ENCODE measurements around the gene LY6G5B. TPM values are rescaled to one million over a fixed set of nuclear protein-coding genes. Genes with fewer than 3 reads are reported as not detected.

The LY6G5B gene
- total and polyA plus RNA-seq, 7 donors = 1.7 to 8.4 (median 2.9) TPM

DNA sequence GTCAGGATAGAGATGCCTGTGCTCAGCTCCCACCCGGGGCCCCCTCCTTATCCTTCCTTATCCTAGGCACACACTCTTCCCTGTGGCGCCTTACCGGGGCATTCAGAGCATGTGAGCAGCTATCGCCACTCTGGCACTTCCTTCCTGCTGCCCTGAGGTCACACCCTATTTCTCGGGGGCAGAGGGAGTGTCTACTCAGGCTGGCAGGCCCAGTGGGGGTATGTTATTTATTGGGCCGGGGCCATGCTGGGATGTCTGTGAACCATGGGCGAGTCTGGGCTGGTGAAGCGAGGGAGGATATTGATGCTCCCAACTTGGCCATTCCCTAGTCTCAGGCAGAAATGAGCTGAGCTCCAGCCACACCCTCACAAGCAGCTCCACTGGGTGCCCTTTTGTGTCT, 41.5 kb downstream of the LY6G5B start:
- no peak for DNase-seq
- intact Hi-C loops (cut with DNase I) = no loop called here
- 68 to 74% (median 73%) methylated on average over 8 of the region's 8 CpGs for WGBS, 3 donors
- Histone ChIP-seq H3K9me3 (no peaks in the 10 kb centered on the region), H3K27me3 (ENCODE audit: insufficient read depth in 3 of 3, low read length in 2 of 3) (no peaks in the 10 kb centered on the region), H3K4me3 (no peak overlapping the region), H3K4me1 (no peaks in the 10 kb centered on the region), H3K27ac (no peak overlapping the region), H3K36me3 (ENCODE audit: insufficient read depth in 1 of 2, low read depth in 1 of 2) (no peaks in the 10 kb centered on the region)
- ATAC-seq = peak in 1 of 4 donors; percentile 32
- TF ChIP-seq, protein P1, sequence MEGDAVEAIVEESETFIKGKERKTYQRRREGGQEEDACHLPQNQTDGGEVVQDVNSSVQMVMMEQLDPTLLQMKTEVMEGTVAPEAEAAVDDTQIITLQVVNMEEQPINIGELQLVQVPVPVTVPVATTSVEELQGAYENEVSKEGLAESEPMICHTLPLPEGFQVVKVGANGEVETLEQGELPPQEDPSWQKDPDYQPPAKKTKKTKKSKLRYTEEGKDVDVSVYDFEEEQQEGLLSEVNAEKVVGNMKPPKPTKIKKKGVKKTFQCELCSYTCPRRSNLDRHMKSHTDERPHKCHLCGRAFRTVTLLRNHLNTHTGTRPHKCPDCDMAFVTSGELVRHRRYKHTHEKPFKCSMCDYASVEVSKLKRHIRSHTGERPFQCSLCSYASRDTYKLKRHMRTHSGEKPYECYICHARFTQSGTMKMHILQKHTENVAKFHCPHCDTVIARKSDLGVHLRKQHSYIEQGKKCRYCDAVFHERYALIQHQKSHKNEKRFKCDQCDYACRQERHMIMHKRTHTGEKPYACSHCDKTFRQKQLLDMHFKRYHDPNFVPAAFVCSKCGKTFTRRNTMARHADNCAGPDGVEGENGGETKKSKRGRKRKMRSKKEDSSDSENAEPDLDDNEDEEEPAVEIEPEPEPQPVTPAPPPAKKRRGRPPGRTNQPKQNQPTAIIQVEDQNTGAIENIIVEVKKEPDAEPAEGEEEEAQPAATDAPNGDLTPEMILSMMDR (IDR thresholded peaks at IDR 0.05) = no peak

DNA sequence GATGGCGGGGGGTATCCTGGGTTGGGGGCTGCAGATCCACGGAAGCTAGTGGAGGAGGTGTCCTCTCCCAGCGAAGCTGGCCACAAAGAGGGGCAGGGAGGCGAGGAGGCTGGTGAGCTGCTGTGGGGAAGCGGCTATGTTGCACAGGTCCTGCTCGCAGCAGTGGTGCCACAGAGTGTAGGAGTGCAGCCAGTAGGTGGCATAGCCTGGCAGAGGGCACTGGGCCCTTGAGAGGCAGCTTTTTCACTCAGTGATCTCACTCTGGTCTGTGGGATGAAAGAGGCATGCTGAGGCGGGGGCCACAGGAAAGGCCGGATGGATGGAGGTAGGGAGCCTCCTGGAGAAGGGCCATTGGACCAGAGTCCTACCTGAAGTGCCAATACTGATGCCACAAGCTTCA, 42.5 kb downstream of the LY6G5B start:
- ATAC-seq (no peak), DNase-seq (no peak)
- Histone ChIP-seq H3K4me1 (no peaks in the 10 kb centered on the region), H3K4me3 (no peak overlapping the region), H3K36me3 (ENCODE audit: insufficient read depth in 1 of 2, low read depth in 1 of 2) (no peaks in the 10 kb centered on the region), H3K27ac (no peak overlapping the region), H3K9me3 (no peaks in the 10 kb centered on the region), H3K27me3 (ENCODE audit: insufficient read depth in 3 of 3, low read length in 2 of 3) (no peaks in the 10 kb centered on the region)
- TF ChIP-seq, protein P1 (IDR thresholded peaks at IDR 0.05) = no peak
- intact Hi-C loops (cut with DNase I) = no loop called here
- WGBS, 3 donors = 85 to 90% (median 86%) methylated on average over 8 of the region's 8 CpGs

DNA sequence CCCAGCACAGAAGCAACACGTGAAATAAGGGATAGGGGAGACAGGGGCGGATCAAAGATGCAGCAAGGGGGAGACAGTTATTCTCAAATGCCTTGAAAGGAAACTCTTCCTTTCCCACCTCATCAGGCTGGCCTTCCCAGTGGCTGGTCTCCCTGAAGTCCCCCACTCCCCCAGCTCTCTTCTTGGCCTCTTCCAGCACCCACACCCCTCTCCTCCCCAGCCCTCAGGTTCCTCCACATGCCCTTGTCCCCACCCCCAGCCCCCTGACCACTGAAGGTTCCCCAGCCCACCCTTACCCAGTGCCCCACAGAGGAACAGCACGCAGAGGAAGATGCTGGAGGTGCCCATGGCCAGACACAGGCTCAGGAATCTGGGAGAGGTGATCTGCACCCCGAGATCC, 43.7 kb downstream of the LY6G5B start:
- WGBS, 3 donors = 76 to 87% (median 81%) methylated on average over 4 of the region's 4 CpGs
- ATAC-seq = no peak
- TF ChIP-seq, protein P1 (IDR thresholded peaks at IDR 0.05) = no peak
- no peaks in the 10 kb centered on the region for H3K36me3 ChIP-seq (ENCODE audit: insufficient read depth in 1 of 2, low read depth in 1 of 2)
- H3K27me3 ChIP-seq (ENCODE audit: insufficient read depth in 3 of 3, low read length in 2 of 3) = no peaks in the 10 kb centered on the region
- DNase-seq = no peak
- intact Hi-C loops (cut with DNase I) = no loop called here
- no peaks in the 10 kb centered on the region for H3K9me3 ChIP-seq
- no peak overlapping the region for H3K4me3 ChIP-seq
- H3K4me1 ChIP-seq = no peaks in the 10 kb centered on the region
- no peak overlapping the region for H3K27ac ChIP-seq

DNA sequence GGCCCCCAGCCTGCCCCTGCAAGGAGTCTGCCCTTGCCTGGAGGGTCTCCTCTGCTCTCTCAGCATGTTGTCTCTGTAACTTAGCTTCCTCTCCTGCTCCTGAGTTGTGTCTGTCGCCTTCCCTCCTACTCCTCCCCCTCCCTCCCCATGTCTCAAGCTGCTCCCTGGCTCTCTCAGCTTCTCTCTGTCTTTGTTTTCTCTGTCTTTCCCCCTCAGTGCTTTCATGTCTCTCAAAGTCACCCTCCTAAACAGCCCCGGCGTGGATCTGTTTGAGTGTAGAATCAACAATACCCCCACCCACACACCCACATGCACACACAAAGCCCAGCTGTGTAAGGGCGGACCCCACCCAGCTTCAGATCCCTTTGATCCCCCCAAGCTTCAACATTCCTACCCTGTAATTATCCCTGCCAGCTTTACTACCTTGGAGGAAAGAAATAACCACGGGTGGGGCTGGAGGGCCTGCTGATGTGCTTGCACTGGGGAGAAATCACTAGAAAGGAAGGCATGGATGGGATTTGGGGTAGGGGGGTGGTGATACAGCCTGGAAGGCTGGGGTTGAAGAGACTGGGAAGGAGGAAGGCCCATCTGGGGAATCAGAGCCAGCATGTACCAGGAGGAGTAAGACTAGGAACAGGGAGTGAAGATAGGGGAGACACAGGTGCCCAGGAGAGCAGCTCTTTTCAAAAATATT, 44.4 kb downstream of the LY6G5B start:
- WGBS, 3 donors = 64 to 73% (median 65%) methylated on average over 5 of the region's 5 CpGs
- Histone ChIP-seq H3K27ac (no peak overlapping the region), H3K4me1 (no peaks in the 10 kb centered on the region), H3K9me3 (no peaks in the 10 kb centered on the region), H3K27me3 (ENCODE audit: insufficient read depth in 3 of 3, low read length in 2 of 3) (no peaks in the 10 kb centered on the region), H3K4me3 (no peak overlapping the region), H3K36me3 (ENCODE audit: insufficient read depth in 1 of 2, low read depth in 1 of 2) (no peaks in the 10 kb centered on the region)
- ATAC-seq (no peak), DNase-seq (no peak)
- intact Hi-C loops (cut with DNase I) = no loop called here
- TF ChIP-seq, protein P1 (IDR thresholded peaks at IDR 0.05) = no peak
